HEK293 (cell line): ENCODE results near the gene COL4A1.

ENCODE experiments used
- KLF9 ChIP-seq: fragments of 450-650 bp; formaldehyde crosslinking; IDR thresholded peaks from 2 replicates; pipeline ENCODE4 v1.5.1; 2016; ENCODE audit warnings: missing biosample characterization, missing genetic modification characterization, low read depth
- YY1 ChIP-seq: fragments of 450-650 bp; formaldehyde crosslinking; IDR thresholded peaks from 2 replicates; pipeline ENCODE4 v1.5.1; 2018; ENCODE audit warnings: missing biosample characterization, missing genetic modification characterization
- ZNF561 ChIP-seq: fragments of 450-650 bp; IDR thresholded peaks from 2 replicates; pipeline ENCODE4 v1.5.1; 2018; ENCODE audit warnings: missing biosample characterization, missing genetic modification characterization, borderline replicate concordance
- ZNF624 ChIP-seq: fragments of 450-650 bp; formaldehyde crosslinking; IDR thresholded peaks from 2 replicates; pipeline ENCODE4 v1.5.1; 2017; ENCODE audit warnings: missing biosample characterization, missing genetic modification characterization
- ZNF629 ChIP-seq: fragments of 450-650 bp; formaldehyde crosslinking; IDR thresholded peaks from 2 replicates; pipeline ENCODE4 v1.5.1; 2017; ENCODE audit warnings: missing biosample characterization, missing genetic modification characterization
- ZNF701 ChIP-seq: fragments of 450-650 bp; formaldehyde crosslinking; IDR thresholded peaks from 2 replicates; pipeline ENCODE4 v1.5.1; 2016; ENCODE audit warnings: missing biosample characterization, missing genetic modification characterization
- TF ChIP-seq, protein P1 (sequence below): fragments of 450-650 bp; formaldehyde crosslinking; IDR thresholded peaks from 2 replicates; pipeline ENCODE4 v1.5.1; 2016; ENCODE audit warnings: missing biosample characterization, missing genetic modification characterization

DNA sequence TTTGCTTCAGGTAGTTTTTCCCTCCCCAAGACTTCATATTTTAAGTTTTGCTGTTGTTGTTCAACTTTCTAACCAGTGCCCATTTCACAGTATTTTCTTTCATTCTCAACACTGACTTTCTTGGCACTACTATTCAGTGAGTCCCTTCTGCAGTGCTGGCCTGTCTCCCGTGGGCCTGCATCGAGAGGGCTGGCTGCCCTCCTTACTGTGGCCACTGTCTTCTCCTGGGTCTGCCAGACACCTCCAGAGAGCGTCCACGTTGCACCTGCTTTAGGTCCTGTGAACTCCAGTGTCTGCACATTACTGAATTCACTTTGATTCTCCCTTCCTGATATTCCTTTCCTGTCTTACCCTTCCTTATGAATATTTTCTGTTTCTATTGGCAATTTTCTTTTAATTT lies 27.3 kb downstream of the COL4A1 start:
- no peak for TF ChIP-seq YY1 (tag by site-specific recombination)
- TF ChIP-seq, protein P1, sequence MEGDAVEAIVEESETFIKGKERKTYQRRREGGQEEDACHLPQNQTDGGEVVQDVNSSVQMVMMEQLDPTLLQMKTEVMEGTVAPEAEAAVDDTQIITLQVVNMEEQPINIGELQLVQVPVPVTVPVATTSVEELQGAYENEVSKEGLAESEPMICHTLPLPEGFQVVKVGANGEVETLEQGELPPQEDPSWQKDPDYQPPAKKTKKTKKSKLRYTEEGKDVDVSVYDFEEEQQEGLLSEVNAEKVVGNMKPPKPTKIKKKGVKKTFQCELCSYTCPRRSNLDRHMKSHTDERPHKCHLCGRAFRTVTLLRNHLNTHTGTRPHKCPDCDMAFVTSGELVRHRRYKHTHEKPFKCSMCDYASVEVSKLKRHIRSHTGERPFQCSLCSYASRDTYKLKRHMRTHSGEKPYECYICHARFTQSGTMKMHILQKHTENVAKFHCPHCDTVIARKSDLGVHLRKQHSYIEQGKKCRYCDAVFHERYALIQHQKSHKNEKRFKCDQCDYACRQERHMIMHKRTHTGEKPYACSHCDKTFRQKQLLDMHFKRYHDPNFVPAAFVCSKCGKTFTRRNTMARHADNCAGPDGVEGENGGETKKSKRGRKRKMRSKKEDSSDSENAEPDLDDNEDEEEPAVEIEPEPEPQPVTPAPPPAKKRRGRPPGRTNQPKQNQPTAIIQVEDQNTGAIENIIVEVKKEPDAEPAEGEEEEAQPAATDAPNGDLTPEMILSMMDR (tag by site-specific recombination) = no peak
- TF ChIP-seq ZNF701 (tag by site-specific recombination) = no peak
- no peak for TF ChIP-seq ZNF561 (tag by site-specific recombination)
- no peak for TF ChIP-seq ZNF624 (tag by site-specific recombination)
- TF ChIP-seq KLF9 (tag by site-specific recombination) = no peak
- no peak for TF ChIP-seq ZNF629 (tag by site-specific recombination)
